NCI-H2227 treated with DMSO at 0.1 percent for 48 hours (cell line): ENCODE measurements around the gene FBXL7.
"Not testable (repeated sequence)": the region's sequence is repeated elsewhere in the genome, so short reads cannot be mapped to it uniquely, and the experiment has no call there.

Experiments used
- DNase-seq: peaks from one replicate; lab custom pipeline; 2025; lab: John Stamatoyannopoulos, UW

The FBXL7 gene

GRCh38 chr5:15819617-15820016 is 319.6 kb downstream of the FBXL7 start:
- no peak for DNase-seq

- DNase-seq = no peak
These were observed 321.5 kb downstream of the FBXL7 start for GRCh38 chr5:15821506-15821905.

GRCh38 chr5:15823398-15823797 is 323.4 kb downstream of the FBXL7 start:
- DNase-seq = no peak

GRCh38 chr5:15827741-15828140 is 327.8 kb downstream of the FBXL7 start:
- DNase-seq = no peak

- DNase-seq = no peak
These were observed 331.4 kb downstream of the FBXL7 start for GRCh38 chr5:15831408-15831807.

GRCh38 chr5:15833365-15833764 is 333.4 kb downstream of the FBXL7 start:
- DNase-seq = no peak

- no peak for DNase-seq
These were observed 334.7 kb downstream of the FBXL7 start for GRCh38 chr5:15834596-15835245.

- DNase-seq = no peak
These were observed 335.5 kb downstream of the FBXL7 start for GRCh38 chr5:15835514-15835913.

GRCh38 chr5:15837551-15838289 is 337.7 kb downstream of the FBXL7 start:
- DNase-seq = no peak

GRCh38 chr5:15844253-15844652 is 344.3 kb downstream of the FBXL7 start:
- DNase-seq = no peak

- no peak for DNase-seq
These were observed 344.9 kb downstream of the FBXL7 start for GRCh38 chr5:15844871-15845270.

- DNase-seq = no peak
These were observed 350.6 kb downstream of the FBXL7 start for GRCh38 chr5:15850536-15850935.

- DNase-seq = no peak
These were observed 351.0 kb downstream of the FBXL7 start for GRCh38 chr5:15850939-15851341.

GRCh38 chr5:15852217-15852616 is 352.2 kb downstream of the FBXL7 start:
- DNase-seq = no peak

- DNase-seq = no peak
These were observed 353.0 kb downstream of the FBXL7 start for GRCh38 chr5:15852949-15853348.

- no peak for DNase-seq
These were observed 358.3 kb downstream of the FBXL7 start for GRCh38 chr5:15858326-15858725.

- DNase-seq = no peak
These were observed 364.7 kb downstream of the FBXL7 start for GRCh38 chr5:15864536-15865215.

- DNase-seq = not testable (repeated sequence)
These were observed 372.3 kb downstream of the FBXL7 start for GRCh38 chr5:15872259-15872658.

GRCh38 chr5:15877914-15878313 is 377.9 kb downstream of the FBXL7 start:
- no peak for DNase-seq

- DNase-seq = no peak
These were observed 380.2 kb downstream of the FBXL7 start for GRCh38 chr5:15880201-15880600.

- DNase-seq = no peak
These were observed 385.2 kb downstream of the FBXL7 start for GRCh38 chr5:15885156-15885555.

- no peak for DNase-seq
These were observed 386.2 kb downstream of the FBXL7 start for GRCh38 chr5:15886156-15886555.

- no peak for DNase-seq
These were observed 387.1 kb downstream of the FBXL7 start for GRCh38 chr5:15887093-15887492.
